Prostate gland (tissue), 2 donors: ENCODE measurements around the gene NDOR1. TPM values are rescaled to one million over a fixed set of nuclear protein-coding genes. Genes with fewer than 3 reads are reported as not detected.

Source experiments
- DNase-seq: peaks from one replicate; pipeline ENCODE4 v3.0.0-alpha.2; 2019; ENCODE audit warnings: low spot score
- H3K27ac ChIP-seq, 2 donors: fragments of 200-600 bp; sonication (generic); 2 replicates each; pipeline ENCODE4 v1.5.1; 2017 to 2019
- H3K27me3 ChIP-seq: fragments of 200-600 bp; sonication (generic); replicated peaks from 2 replicates; pipeline ENCODE4 v1.5.1; 2019; ENCODE audit not compliant: insufficient read depth
- H3K36me3 ChIP-seq, 2 donors: fragments of 200-600 bp; sonication (generic); 1 replicate in 1 of 2; 2 replicates in 1 of 2; pipeline versions ENCODE4 v1.5.1 to v1.8.1; 2017 to 2019
- H3K4me1 ChIP-seq: fragments of 200-600 bp; sonication (generic); replicated peaks from 2 replicates; pipeline ENCODE4 v1.5.1; 2019
- H3K4me3 ChIP-seq, 2 donors: fragments of 200-600 bp; sonication (generic); 2 replicates each; pipeline ENCODE4 v1.5.1; 2017 to 2019
- H3K9me3 ChIP-seq: fragments of 200-600 bp; sonication (generic); 2 replicates; pipeline ENCODE4 v1.5.1; 2017
- POLR2A ChIP-seq: fragments of 450-650 bp; IDR thresholded peaks from one replicate; pipeline ENCODE4 v1.6.1; 2016; ENCODE audit warnings: antibody characterized with exemption, mild to moderate bottlenecking
- POLR2AphosphoS5 ChIP-seq: sonication (generic); formaldehyde crosslinking; IDR thresholded peaks from one replicate; pipeline ENCODE4 v1.6.1; 2017; ENCODE audit warnings: antibody characterized with exemption
- WGBS: methylation state at CpG from one replicate; pipeline ENCODE4 v1.1.5; 2018; 5-methylcytosine and 5-hydroxymethylcytosine counted together
- intact Hi-C: fragments of 100-400 bp; cut with DNase I; formaldehyde crosslinking; loops from one replicate; pipeline ENCODE4 v1.14.2; 2022
- total RNA-seq, 2 donors: library from RNA; depleted of rRNA; stranded (reverse); fragments of >200 nt; gene quantifications; one replicate each; pipeline ENCODE4 v1.1.0, GENCODE V29; 2016
- TF ChIP-seq, protein P1 (sequence below), 4 experiments: fragments of 200-600 bp in 2 of 4; fragments of 450-650 bp in 2 of 4; sonication (generic) in 2 of 4; IDR thresholded peaks; 1 replicate in 3 of 4; 2 replicates in 1 of 4; pipeline ENCODE4 v1.5.1; 2016 to 2019; ENCODE audit warnings: antibody characterized with exemption in 4 of 4, mild to moderate bottlenecking in 2 of 4, moderate library complexity in 2 of 4

Gene NDOR1
- total RNA-seq, 2 donors from 2014 or later, result 18.5 to 31.9 TPM

DNA sequence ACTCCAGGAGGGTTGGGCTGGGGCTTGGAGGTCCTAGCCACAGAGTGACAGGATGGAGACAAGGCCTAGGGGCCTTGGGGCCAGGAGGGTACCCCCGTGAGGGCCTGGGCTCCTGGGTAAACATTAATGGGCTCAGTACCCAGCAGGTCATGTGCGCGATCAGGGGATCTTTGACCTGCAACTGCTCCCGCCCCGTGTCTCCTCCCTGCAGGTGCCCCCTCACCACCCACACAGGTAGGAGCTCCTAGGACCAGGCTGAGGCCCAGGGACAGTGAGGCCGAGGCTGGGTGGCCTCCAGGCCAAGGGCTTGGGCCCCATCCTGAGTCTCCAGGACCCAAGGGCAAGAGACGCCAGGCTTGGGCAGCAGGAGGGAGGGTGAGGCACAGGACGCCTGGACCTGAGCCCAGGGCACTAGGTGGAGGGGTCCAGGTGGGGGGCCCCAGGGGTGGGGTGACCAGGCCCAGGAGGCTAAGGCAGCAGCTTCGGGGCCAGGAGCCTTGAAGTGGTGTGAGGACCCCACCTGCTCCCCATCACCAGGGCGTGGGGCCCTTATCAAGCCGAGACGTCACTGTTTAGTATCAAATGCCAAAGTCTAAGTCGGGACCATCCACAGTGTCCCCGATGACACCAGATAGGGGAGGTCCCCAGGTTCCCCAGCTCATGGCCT, 25.3 kb downstream of the NDOR1 start, which contains the start of gene SLC34A3:
TSS of gene SLC34A3 (plus strand) at position 197 of the 667 bp plus-strand sequence. CDS start 802 bp downstream, outside the sequence.
- WGBS, result 73% methylated on average over 14 of the region's 14 CpGs
- Histone ChIP-seq H3K27ac (no peak within 1 kb of the TSS), H3K36me3 (no peaks in the 10 kb centered on the region), H3K27me3 (peaks cover 4% of the 10 kb centered on the region), H3K4me1 (peaks cover 4% of the 10 kb centered on the region), H3K9me3 (no peaks in the 10 kb centered on the region), H3K4me3 (no peak within 1 kb of the TSS)
- intact Hi-C loops, result no loop called here
- DNase-seq, result no peak
- TF ChIP-seq POLR2AphosphoS5 (no peak), POLR2A (no peak)
- TF ChIP-seq, protein P1, sequence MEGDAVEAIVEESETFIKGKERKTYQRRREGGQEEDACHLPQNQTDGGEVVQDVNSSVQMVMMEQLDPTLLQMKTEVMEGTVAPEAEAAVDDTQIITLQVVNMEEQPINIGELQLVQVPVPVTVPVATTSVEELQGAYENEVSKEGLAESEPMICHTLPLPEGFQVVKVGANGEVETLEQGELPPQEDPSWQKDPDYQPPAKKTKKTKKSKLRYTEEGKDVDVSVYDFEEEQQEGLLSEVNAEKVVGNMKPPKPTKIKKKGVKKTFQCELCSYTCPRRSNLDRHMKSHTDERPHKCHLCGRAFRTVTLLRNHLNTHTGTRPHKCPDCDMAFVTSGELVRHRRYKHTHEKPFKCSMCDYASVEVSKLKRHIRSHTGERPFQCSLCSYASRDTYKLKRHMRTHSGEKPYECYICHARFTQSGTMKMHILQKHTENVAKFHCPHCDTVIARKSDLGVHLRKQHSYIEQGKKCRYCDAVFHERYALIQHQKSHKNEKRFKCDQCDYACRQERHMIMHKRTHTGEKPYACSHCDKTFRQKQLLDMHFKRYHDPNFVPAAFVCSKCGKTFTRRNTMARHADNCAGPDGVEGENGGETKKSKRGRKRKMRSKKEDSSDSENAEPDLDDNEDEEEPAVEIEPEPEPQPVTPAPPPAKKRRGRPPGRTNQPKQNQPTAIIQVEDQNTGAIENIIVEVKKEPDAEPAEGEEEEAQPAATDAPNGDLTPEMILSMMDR (IDR thresholded peaks at IDR 0.05), result no peak

DNA sequence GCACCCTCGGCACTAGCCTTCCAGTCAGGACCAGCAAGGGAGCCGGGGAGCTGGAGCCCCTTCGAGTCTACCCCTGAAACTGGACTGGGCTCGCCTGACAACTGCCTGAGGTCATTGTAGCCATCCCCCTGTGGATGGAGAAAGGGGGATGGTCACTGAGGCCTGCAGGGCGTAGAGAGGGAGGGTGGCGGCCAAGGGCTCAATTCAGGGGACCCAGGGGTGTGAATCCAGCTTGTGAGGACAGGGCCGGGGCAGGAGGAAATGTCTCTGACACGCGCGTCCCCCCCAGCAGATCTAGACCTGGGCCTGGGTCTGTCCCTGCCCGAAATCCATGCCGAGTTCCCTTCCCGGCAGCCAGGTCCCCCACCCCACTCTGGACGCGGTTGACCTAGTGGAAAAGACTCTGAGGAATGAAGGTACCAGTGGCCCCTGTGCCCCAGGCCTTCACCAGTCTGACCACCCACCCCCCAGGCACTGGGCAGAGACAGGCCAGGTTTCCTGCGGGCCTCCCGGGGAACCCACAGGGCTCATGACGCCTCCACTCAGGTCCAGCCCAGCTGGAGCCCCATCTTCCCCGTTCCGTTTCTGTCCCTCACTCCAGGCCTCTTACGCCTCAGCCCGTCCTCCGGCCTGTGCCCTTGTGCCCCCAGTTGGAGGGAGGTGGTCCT, 26.0 kb downstream of the NDOR1 start:
- Histone ChIP-seq H3K27ac (no peak overlapping the region), H3K27me3 (peaks cover 4% of the 10 kb centered on the region), H3K9me3 (no peaks in the 10 kb centered on the region), H3K4me1 (peaks cover 10% of the 10 kb centered on the region), H3K36me3 (no peaks in the 10 kb centered on the region), H3K4me3 (no peak overlapping the region)
- 86% methylated on average over 23 of the region's 23 CpGs for WGBS
- TF ChIP-seq, protein P1 (IDR thresholded peaks at IDR 0.05), result no peak
- TF ChIP-seq POLR2A (no peak), POLR2AphosphoS5 (no peak)
- no peak for DNase-seq
- intact Hi-C loops, result no loop called here

DNA sequence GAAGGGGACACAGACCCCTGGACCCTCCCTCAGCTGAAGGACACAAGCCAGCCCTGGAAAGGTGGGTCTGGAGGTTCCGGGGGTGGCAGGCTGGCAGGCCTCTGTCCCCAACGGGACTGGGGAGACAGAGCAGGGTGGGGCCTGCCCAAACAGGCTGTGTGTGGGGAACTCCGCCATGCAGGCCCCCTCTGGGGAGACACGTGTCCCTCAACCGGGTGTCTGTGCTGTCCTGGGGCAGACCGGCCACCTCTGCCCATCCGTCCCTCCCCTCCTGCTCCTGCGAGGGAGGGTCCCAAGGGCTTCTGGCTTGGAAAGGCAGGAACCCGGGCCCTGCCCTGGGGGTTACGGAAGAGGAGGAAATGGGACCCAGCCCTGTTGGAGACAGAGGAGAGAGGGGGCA, 26.6 kb downstream of the NDOR1 start:
- intact Hi-C loops, result no loop called here
- H3K27me3 ChIP-seq, result peaks cover 4% of the 10 kb centered on the region
- TF ChIP-seq POLR2AphosphoS5 (no peak), POLR2A (no peak)
- TF ChIP-seq, protein P1 (IDR thresholded peaks at IDR 0.05), result no peak
- H3K27ac ChIP-seq, result no peak overlapping the region
- H3K4me3 ChIP-seq, result no peak overlapping the region
- H3K9me3 ChIP-seq, result no peaks in the 10 kb centered on the region
- 78% methylated on average over 10 of the region's 10 CpGs for WGBS
- H3K4me1 ChIP-seq, result peaks cover 16% of the 10 kb centered on the region
- no peaks in the 10 kb centered on the region for H3K36me3 ChIP-seq
- no peak for DNase-seq

DNA sequence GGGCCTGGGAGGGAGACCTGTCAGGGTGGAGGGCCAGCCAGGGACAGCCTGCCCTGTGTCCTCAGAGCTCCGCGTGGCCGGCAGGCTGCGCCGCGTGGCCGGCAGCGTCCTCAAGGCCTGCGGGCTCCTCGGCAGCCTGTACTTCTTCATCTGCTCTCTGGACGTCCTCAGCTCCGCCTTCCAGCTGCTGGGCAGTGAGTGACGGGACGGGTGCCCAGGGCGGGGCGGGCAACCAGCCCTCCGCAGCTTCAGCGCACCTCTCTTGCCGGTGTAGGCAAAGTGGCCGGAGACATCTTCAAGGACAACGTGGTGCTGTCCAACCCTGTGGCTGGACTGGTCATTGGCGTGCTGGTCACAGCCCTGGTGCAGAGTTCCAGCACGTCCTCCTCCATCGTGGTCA, 27.0 kb downstream of the NDOR1 start:
- 69% methylated on average over 22 of the region's 24 CpGs for WGBS
- Histone ChIP-seq H3K27me3 (peaks cover 4% of the 10 kb centered on the region), H3K36me3 (no peaks in the 10 kb centered on the region), H3K4me3 (no peak overlapping the region), H3K4me1 (peaks cover 20% of the 10 kb centered on the region), H3K27ac (no peak overlapping the region), H3K9me3 (no peaks in the 10 kb centered on the region)
- intact Hi-C loops, result no loop called here
- DNase-seq, result no peak
- TF ChIP-seq, protein P1 (IDR thresholded peaks at IDR 0.05), result no peak
- TF ChIP-seq POLR2AphosphoS5 (no peak), POLR2A (no peak)
